KMS-11 (cell line): Measurements from ENCODE around the gene SPRR1A.
A peak's percentile ranks its signal among the peaks of the same experiment; 100 is the strongest.

Source experiments
- H2AFZ ChIP-seq: fragments of 200-600 bp; sonication (generic); 2 replicates; pipeline ENCODE4 v1.6.1; 2016; ENCODE audit warnings: antibody characterized with exemption, mixed run types, low read depth
- H3K27ac ChIP-seq: fragments of 200-600 bp; sonication (generic); 2 replicates; pipeline ENCODE4 v1.6.1; 2016; ENCODE audit warnings: mild to moderate bottlenecking, mixed run types
- H3K27me3 ChIP-seq: fragments of 200-600 bp; sonication (generic); 2 replicates; pipeline ENCODE4 v1.6.1; 2017; ENCODE audit warnings: mild to moderate bottlenecking, low read depth, mixed run types, moderate library complexity; ENCODE audit not compliant: insufficient read depth
- H3K36me3 ChIP-seq: fragments of 200-600 bp; sonication (generic); 2 replicates; pipeline ENCODE4 v1.6.1; 2017; ENCODE audit warnings: mild to moderate bottlenecking, mixed run types; ENCODE audit not compliant: insufficient read depth
- H3K4me1 ChIP-seq: fragments of 200-600 bp; sonication (generic); 2 replicates; pipeline ENCODE4 v1.6.1; 2016; ENCODE audit warnings: mild to moderate bottlenecking, low read depth, mixed run types; ENCODE audit not compliant: poor library complexity, severe bottlenecking
- H3K4me2 ChIP-seq: fragments of 200-600 bp; sonication (generic); 2 replicates; pipeline ENCODE4 v1.7.0; 2016; ENCODE audit warnings: mild to moderate bottlenecking, mixed run types
- H3K4me3 ChIP-seq: fragments of 200-600 bp; sonication (generic); IDR thresholded peaks from 2 replicates; pipeline ENCODE4 v1.6.1; 2017; ENCODE audit warnings: low read depth, low read length, mixed read lengths; ENCODE audit not compliant: insufficient read depth
- H3K79me2 ChIP-seq: fragments of 200-600 bp; sonication (generic); 2 replicates; pipeline ENCODE4 v1.6.1; 2016; ENCODE audit warnings: low read depth, mixed run types; ENCODE audit not compliant: insufficient read depth
- H3K9ac ChIP-seq: fragments of 200-600 bp; sonication (generic); 2 replicates; pipeline ENCODE4 v1.6.1; 2016; ENCODE audit warnings: mild to moderate bottlenecking, mixed run types
- H4K20me1 ChIP-seq: fragments of 200-600 bp; sonication (generic); 2 replicates; pipeline ENCODE4 v1.6.1; 2016; ENCODE audit warnings: mild to moderate bottlenecking, mixed run types; ENCODE audit not compliant: insufficient read depth
- TF ChIP-seq, protein P1 (sequence below): fragments of 200-600 bp; sonication (generic); conservative IDR thresholded peaks from 2 replicates; pipeline ENCODE4 v1.6.1; 2017; ENCODE audit warnings: low read depth, mild to moderate bottlenecking, antibody characterized with exemption, low read length, moderate library complexity, mixed read lengths

The SPRR1A gene

DNA sequence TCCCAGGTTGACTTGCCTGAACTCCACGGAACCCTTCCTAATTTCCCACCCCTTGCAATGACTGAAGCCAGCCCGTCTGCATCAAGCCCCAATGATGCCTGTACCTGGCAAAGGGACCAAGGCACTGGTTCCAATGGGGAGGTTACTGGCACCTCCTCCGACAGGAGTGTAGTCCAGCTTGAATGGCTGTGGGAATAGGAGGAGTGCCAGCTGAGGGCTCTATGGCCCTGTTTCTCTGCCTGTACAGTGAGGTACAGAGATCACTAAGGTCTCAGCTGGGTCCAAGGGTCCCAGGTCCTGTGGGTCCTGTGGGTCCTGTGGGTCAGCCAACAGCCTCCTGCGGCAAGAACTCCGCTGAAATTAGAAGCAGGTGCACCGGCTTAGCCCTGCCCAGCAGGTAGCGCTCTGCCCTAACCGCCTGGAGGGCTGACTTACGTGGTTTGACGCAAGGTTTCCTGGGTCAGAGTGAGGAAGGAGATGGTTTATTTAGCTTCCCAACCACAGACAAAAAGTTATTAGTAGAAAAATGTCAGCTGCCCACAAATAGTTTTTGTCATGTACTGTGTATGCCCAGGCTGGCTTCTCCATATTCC lies 23.3 kb upstream of the SPRR1A start:
- Histone ChIP-seq H3K27ac (no peak overlapping the region), H3K4me2 (no peak overlapping the region), H3K4me3 (no peak overlapping the region), H3K79me2 (no peaks in the 10 kb centered on the region), H3K27me3 (no peaks in the 10 kb centered on the region), H3K36me3 (no peaks in the 10 kb centered on the region), H4K20me1 (no peaks in the 10 kb centered on the region), H2AFZ (no peak overlapping the region), H3K4me1 (no peaks in the 10 kb centered on the region), H3K9ac (no peak overlapping the region)
- TF ChIP-seq, protein P1, sequence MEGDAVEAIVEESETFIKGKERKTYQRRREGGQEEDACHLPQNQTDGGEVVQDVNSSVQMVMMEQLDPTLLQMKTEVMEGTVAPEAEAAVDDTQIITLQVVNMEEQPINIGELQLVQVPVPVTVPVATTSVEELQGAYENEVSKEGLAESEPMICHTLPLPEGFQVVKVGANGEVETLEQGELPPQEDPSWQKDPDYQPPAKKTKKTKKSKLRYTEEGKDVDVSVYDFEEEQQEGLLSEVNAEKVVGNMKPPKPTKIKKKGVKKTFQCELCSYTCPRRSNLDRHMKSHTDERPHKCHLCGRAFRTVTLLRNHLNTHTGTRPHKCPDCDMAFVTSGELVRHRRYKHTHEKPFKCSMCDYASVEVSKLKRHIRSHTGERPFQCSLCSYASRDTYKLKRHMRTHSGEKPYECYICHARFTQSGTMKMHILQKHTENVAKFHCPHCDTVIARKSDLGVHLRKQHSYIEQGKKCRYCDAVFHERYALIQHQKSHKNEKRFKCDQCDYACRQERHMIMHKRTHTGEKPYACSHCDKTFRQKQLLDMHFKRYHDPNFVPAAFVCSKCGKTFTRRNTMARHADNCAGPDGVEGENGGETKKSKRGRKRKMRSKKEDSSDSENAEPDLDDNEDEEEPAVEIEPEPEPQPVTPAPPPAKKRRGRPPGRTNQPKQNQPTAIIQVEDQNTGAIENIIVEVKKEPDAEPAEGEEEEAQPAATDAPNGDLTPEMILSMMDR: no peak

GRCh38 chr1:152961226-152961891 lies 22.5 kb upstream of the SPRR1A start:
- Histone ChIP-seq H3K27me3 (no peaks in the 10 kb centered on the region), H3K27ac (no peak overlapping the region), H2AFZ (no peak overlapping the region), H3K4me3 (no peak overlapping the region), H3K4me1 (no peaks in the 10 kb centered on the region), H3K9ac (no peak overlapping the region), H3K4me2 (no peak overlapping the region), H4K20me1 (no peaks in the 10 kb centered on the region), H3K79me2 (no peaks in the 10 kb centered on the region), H3K36me3 (no peaks in the 10 kb centered on the region)
- TF ChIP-seq, protein P1: no peak

DNA sequence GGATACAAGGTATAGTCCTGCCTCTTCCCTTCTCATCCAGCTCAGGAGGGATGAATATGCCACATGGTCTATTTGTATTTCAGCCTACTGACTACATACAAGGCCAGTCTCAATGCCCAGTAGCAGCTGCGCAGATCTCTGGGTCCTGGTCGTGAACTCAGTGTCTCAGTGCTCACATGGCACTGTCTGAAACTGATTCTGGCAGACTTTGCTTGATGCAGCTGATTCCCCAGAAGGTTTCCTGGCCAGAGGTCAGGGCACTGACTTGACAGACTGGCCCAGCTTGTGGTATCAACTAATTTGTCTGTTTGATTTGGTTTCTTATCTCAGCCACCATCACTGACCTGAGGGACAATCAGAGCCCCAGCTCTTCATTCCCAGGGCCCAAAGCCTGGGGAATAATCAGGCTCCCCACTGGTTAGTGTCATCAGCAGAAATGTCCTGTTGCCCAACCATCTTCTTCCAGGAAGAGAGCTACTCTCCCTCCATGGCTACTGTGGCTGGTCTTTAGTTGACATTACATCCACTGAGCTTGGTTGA lies 20.9 kb upstream of the SPRR1A start:
- Histone ChIP-seq H3K9ac (no peak overlapping the region), H4K20me1 (no peaks in the 10 kb centered on the region), H3K4me3 (peak overlapping the region; percentile 16), H3K27me3 (no peaks in the 10 kb centered on the region), H3K4me2 (no peak overlapping the region), H3K36me3 (no peaks in the 10 kb centered on the region), H2AFZ (no peak overlapping the region), H3K79me2 (no peaks in the 10 kb centered on the region), H3K27ac (no peak overlapping the region), H3K4me1 (no peaks in the 10 kb centered on the region)
- TF ChIP-seq, protein P1: no peak

DNA sequence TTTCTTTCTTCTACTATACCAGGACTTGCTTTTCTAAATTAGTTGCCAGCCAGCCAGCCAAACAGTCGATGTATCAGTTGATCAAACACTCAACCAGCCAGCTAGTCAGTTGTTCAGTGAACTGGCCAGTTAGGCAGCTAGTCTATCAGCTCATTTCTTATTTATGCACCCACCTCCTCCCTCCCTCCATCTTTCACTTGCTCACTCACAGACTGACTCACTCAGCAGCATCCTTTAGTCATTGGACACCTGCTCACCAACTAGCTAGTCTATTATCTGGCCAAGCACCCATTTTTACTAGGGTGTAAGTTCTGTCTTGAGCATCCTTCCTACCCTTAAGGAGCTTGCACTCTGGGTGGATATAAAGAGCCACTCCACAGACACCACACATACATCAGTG lies 19.3 kb upstream of the SPRR1A start:
- Histone ChIP-seq H2AFZ (no peak overlapping the region), H3K4me1 (peaks cover 10% of the 10 kb centered on the region), H3K36me3 (no peaks in the 10 kb centered on the region), H4K20me1 (no peaks in the 10 kb centered on the region), H3K4me3 (no peak overlapping the region), H3K27ac (no peak overlapping the region), H3K4me2 (no peak overlapping the region), H3K27me3 (no peaks in the 10 kb centered on the region), H3K79me2 (no peaks in the 10 kb centered on the region), H3K9ac (no peak overlapping the region)
- TF ChIP-seq, protein P1: no peak
